HUES48 (cell line): ENCODE measurements around the gene AVL9.
"Not testable (repeated sequence)": the region's sequence is repeated elsewhere in the genome, so short reads cannot be mapped to it uniquely, and the experiment has no call there.

Experiments
- H3K27ac ChIP-seq: one replicate; pipeline ENCODE4 v1.7.0; 2013; ENCODE audit warnings: low read depth, low read length, inconsistent platforms
- H3K27me3 ChIP-seq: 2 replicates; pipeline ENCODE4 v1.6.1; 2013; ENCODE audit warnings: mild to moderate bottlenecking, low read length; ENCODE audit not compliant: control insufficient read depth, insufficient read depth
- H3K36me3 ChIP-seq: 2 replicates; pipeline ENCODE4 v1.6.1; 2013; ENCODE audit warnings: low read length; ENCODE audit not compliant: control insufficient read depth, insufficient read depth
- H3K4me1 ChIP-seq: 2 replicates; pipeline ENCODE4 v1.6.1; 2013; ENCODE audit warnings: mild to moderate bottlenecking, low read length; ENCODE audit not compliant: control insufficient read depth, insufficient read depth
- H3K4me3 ChIP-seq: 2 replicates; pipeline ENCODE4 v1.5.1; 2013; ENCODE audit warnings: mild to moderate bottlenecking, low read depth, low read length
- H3K9ac ChIP-seq: 2 replicates; pipeline ENCODE4 v1.6.1; 2013; ENCODE audit warnings: mild to moderate bottlenecking, low read depth, low read length, moderate library complexity
- H3K9me3 ChIP-seq: 2 replicates; pipeline ENCODE4 v1.6.1; 2013; ENCODE audit warnings: low read length; ENCODE audit not compliant: control insufficient read depth, insufficient read depth

The AVL9 gene

GRCh38 chr7:32496052-32496813 is 944 bp downstream of the AVL9 start:
- H3K36me3 ChIP-seq = 0 out of 2 replicates have a peak, but pooled peaks cover 5% of the 10 kb centered on the region
- no peaks in the 10 kb centered on the region for H3K27me3 ChIP-seq
- peak overlapping the region; percentile 98 for H3K9ac ChIP-seq
- H3K27ac ChIP-seq = peak overlapping the region; percentile 99
- H3K4me3 ChIP-seq = peak overlapping the region; percentile 100
- no peaks in the 10 kb centered on the region for H3K9me3 ChIP-seq
- H3K4me1 ChIP-seq = peaks cover 13% of the 10 kb centered on the region

GRCh38 chr7:32499755-32500154 is 4.5 kb downstream of the AVL9 start:
- H3K9ac ChIP-seq, H3K36me3 ChIP-seq: not testable (repeated sequence)

GRCh38 chr7:32500216-32500615 is 4.9 kb downstream of the AVL9 start:
- H3K27me3 ChIP-seq, H3K4me3 ChIP-seq, H3K27ac ChIP-seq, H3K36me3 ChIP-seq, H3K9ac ChIP-seq, H3K9me3 ChIP-seq: not testable (repeated sequence)
- H3K4me1 ChIP-seq = peaks cover 17% of the 10 kb centered on the region

More at GRCh38 chr7:32499755-32500154, 4.5 kb downstream of the AVL9 start:
- H3K9me3 ChIP-seq, H3K27ac ChIP-seq, H3K27me3 ChIP-seq, H3K4me3 ChIP-seq: not testable (repeated sequence)
- H3K4me1 ChIP-seq = peaks cover 17% of the 10 kb centered on the region

GRCh38 chr7:32500922-32501341 is 5.6 kb downstream of the AVL9 start:
- Histone ChIP-seq H3K9ac (no peak overlapping the region), H3K4me3 (no peak overlapping the region), H3K4me1 (peaks cover 17% of the 10 kb centered on the region), H3K27ac (peak overlapping the region; percentile 20), H3K36me3 (0 out of 2 replicates have a peak, but pooled peaks cover 5% of the 10 kb centered on the region), H3K9me3 (no peaks in the 10 kb centered on the region), H3K27me3 (no peaks in the 10 kb centered on the region)

GRCh38 chr7:32501522-32501921 is 6.2 kb downstream of the AVL9 start:
- Histone ChIP-seq H3K4me3 (no peak overlapping the region), H3K36me3 (0 out of 2 replicates have a peak, but pooled peaks cover 5% of the 10 kb centered on the region), H3K4me1 (peaks cover 17% of the 10 kb centered on the region), H3K9ac (no peak overlapping the region), H3K27ac (peak overlapping the region; percentile 29), H3K9me3 (no peaks in the 10 kb centered on the region), H3K27me3 (no peaks in the 10 kb centered on the region)

- Histone ChIP-seq H3K4me1 (peaks cover 13% of the 10 kb centered on the region), H3K27me3 (no peaks in the 10 kb centered on the region), H3K27ac (no peak overlapping the region), H3K9me3 (no peaks in the 10 kb centered on the region), H3K4me3 (no peak overlapping the region), H3K9ac (no peak overlapping the region), H3K36me3 (0 out of 2 replicates have a peak, but pooled peaks cover 5% of the 10 kb centered on the region)
These were observed 7.4 kb downstream of the AVL9 start for GRCh38 chr7:32502728-32503127.

GRCh38 chr7:32506266-32507054 is 11.2 kb downstream of the AVL9 start:
- no peak overlapping the region for H3K9ac ChIP-seq
- no peak overlapping the region for H3K27ac ChIP-seq
- no peaks in the 10 kb centered on the region; the same call in 1 of the 2 replicates for H3K9me3 ChIP-seq
- no peaks in the 10 kb centered on the region for H3K27me3 ChIP-seq
- peaks cover 4% of the 10 kb centered on the region for H3K4me1 ChIP-seq
- no peak overlapping the region for H3K4me3 ChIP-seq
- 0 out of 2 replicates have a peak, but pooled peaks cover 5% of the 10 kb centered on the region for H3K36me3 ChIP-seq

- no peak overlapping the region for H3K9ac ChIP-seq
- no peak overlapping the region for H3K27ac ChIP-seq
- H3K4me1 ChIP-seq = peaks cover 5% of the 10 kb centered on the region; the same call in 1 of the 2 replicates
- no peaks in the 10 kb centered on the region; the same call in 1 of the 2 replicates for H3K9me3 ChIP-seq
- no peak overlapping the region for H3K4me3 ChIP-seq
- 0 out of 2 replicates have a peak, but pooled peaks cover 5% of the 10 kb centered on the region for H3K36me3 ChIP-seq
- no peaks in the 10 kb centered on the region for H3K27me3 ChIP-seq
These were observed 12.1 kb downstream of the AVL9 start for GRCh38 chr7:32507414-32507813.

GRCh38 chr7:32511791-32512190 is 16.5 kb downstream of the AVL9 start:
- Histone ChIP-seq H3K27me3 (no peaks in the 10 kb centered on the region), H3K9me3 (peaks cover 20% of the 10 kb centered on the region), H3K27ac (no peak overlapping the region), H3K4me3 (no peak overlapping the region), H3K36me3 (peaks cover 20% of the 10 kb centered on the region), H3K9ac (no peak overlapping the region), H3K4me1 (peaks cover 17% of the 10 kb centered on the region)

- Histone ChIP-seq H3K9me3 (peaks cover 34% of the 10 kb centered on the region), H3K4me3 (peak overlapping the region; percentile 43; the same call in 1 of the 2 replicates), H3K4me1 (peaks cover 17% of the 10 kb centered on the region), H3K27ac (peak overlapping the region; percentile 14), H3K36me3 (peaks cover 20% of the 10 kb centered on the region), H3K27me3 (no peaks in the 10 kb centered on the region), H3K9ac (no peak overlapping the region)
These were observed 17.9 kb downstream of the AVL9 start for GRCh38 chr7:32513210-32513609.
